GM19328 (cell line): Measurements from ENCODE around the gene USH2A.

Source experiments
- ATAC-seq: cut with Tn5 transposase; IDR thresholded peaks from one replicate; pipeline ENCODE4 v1.9.1; 2021; ENCODE audit warnings: mild to moderate bottlenecking, moderate library complexity; ENCODE audit not compliant: unreplicated experiment

Gene USH2A

GRCh38 chr1:216285052-216285451 is 138.2 kb downstream of the USH2A start:
- no peak for ATAC-seq

GRCh38 chr1:216281757-216282156 is 141.5 kb downstream of the USH2A start:
- no peak for ATAC-seq

- no peak for ATAC-seq
These were observed 153.0 kb downstream of the USH2A start for GRCh38 chr1:216270086-216270773.

- ATAC-seq, result no peak
These were observed 161.6 kb downstream of the USH2A start for GRCh38 chr1:216261631-216262030.

GRCh38 chr1:216258856-216259255 is 164.4 kb downstream of the USH2A start:
- ATAC-seq, result no peak

- no peak for ATAC-seq
These were observed 164.9 kb downstream of the USH2A start for GRCh38 chr1:216258386-216258785.

- no peak for ATAC-seq
These were observed 172.4 kb downstream of the USH2A start for GRCh38 chr1:216250861-216251260.

- no peak for ATAC-seq
These were observed 174.6 kb downstream of the USH2A start for GRCh38 chr1:216248628-216249027.

GRCh38 chr1:216247937-216248336 is 175.3 kb downstream of the USH2A start:
- no peak for ATAC-seq

GRCh38 chr1:216246577-216247203 is 176.6 kb downstream of the USH2A start:
- ATAC-seq, result no peak

GRCh38 chr1:216238844-216239243 is 184.4 kb downstream of the USH2A start:
- no peak for ATAC-seq

GRCh38 chr1:216237927-216238542 is 185.2 kb downstream of the USH2A start:
- no peak for ATAC-seq

- ATAC-seq, result no peak
These were observed 199.0 kb downstream of the USH2A start for GRCh38 chr1:216224233-216224632.

GRCh38 chr1:216223486-216223885 is 199.8 kb downstream of the USH2A start:
- no peak for ATAC-seq

GRCh38 chr1:216222288-216222687 is 201.0 kb downstream of the USH2A start:
- ATAC-seq, result no peak

GRCh38 chr1:216221260-216221700 is 202.0 kb downstream of the USH2A start:
- ATAC-seq, result peak; percentile 98

GRCh38 chr1:216216305-216216704 is 206.9 kb downstream of the USH2A start:
- no peak for ATAC-seq

- no peak for ATAC-seq
These were observed 208.1 kb downstream of the USH2A start for GRCh38 chr1:216215169-216215568.

- ATAC-seq, result no peak
These were observed 210.4 kb downstream of the USH2A start for GRCh38 chr1:216212826-216213225.

- ATAC-seq, result no peak
These were observed 213.2 kb downstream of the USH2A start for GRCh38 chr1:216210081-216210480.

- no peak for ATAC-seq
These were observed 214.1 kb downstream of the USH2A start for GRCh38 chr1:216209125-216209524.

GRCh38 chr1:216207154-216207553 is 216.1 kb downstream of the USH2A start:
- no peak for ATAC-seq
